Superior temporal gyrus (tissue), 1 donor: ENCODE data around the gene ID3.

Experiments used
- DNase-seq: peaks from one replicate; pipeline ENCODE4 v3.0.0-alpha.2; 2016; ENCODE audit errors: extremely low spot score

The ID3 gene

GRCh38 chr1:23527900-23528249 is 31.4 kb downstream of the ID3 start:
- no peak for DNase-seq

- no peak for DNase-seq
These were observed 31.9 kb downstream of the ID3 start for GRCh38 chr1:23527366-23527765.

- no peak for DNase-seq
These were observed 32.8 kb downstream of the ID3 start for GRCh38 chr1:23526329-23527041.

GRCh38 chr1:23525558-23526250 is 33.6 kb downstream of the ID3 start:
- no peak for DNase-seq

GRCh38 chr1:23524716-23525401 is 34.4 kb downstream of the ID3 start:
- DNase-seq: no peak

GRCh38 chr1:23524163-23524562 is 35.1 kb downstream of the ID3 start:
- DNase-seq: no peak

GRCh38 chr1:23522244-23522982 is 36.9 kb downstream of the ID3 start:
- no peak for DNase-seq

GRCh38 chr1:23521588-23521987 is 37.7 kb downstream of the ID3 start:
- no peak for DNase-seq

- no peak for DNase-seq
These were observed 41.7 kb downstream of the ID3 start for GRCh38 chr1:23517581-23517980.

GRCh38 chr1:23515905-23516304 is 43.4 kb downstream of the ID3 start:
- no peak for DNase-seq

- DNase-seq: no peak
These were observed 45.1 kb downstream of the ID3 start for GRCh38 chr1:23514111-23514679.

- DNase-seq: no peak
These were observed 49.4 kb downstream of the ID3 start for GRCh38 chr1:23509896-23510295.
